HL-60 (cell line): Measurements from ENCODE around the gene PP2D1.

Experiments
- CTCF ChIP-seq: IDR thresholded peaks from one replicate; pipeline ENCODE4 v1.5.1; 2011; ENCODE audit warnings: low read length, control low read depth, inconsistent platforms; ENCODE audit not compliant: insufficient read depth
- GABPA ChIP-seq: IDR thresholded peaks from 2 replicates; pipeline ENCODE4 v1.6.1; 2012; ENCODE audit warnings: low read depth
- POLR2AphosphoS5 ChIP-seq: IDR thresholded peaks from 2 replicates; pipeline ENCODE4 v1.6.1; 2012; ENCODE audit warnings: low read depth
- REST ChIP-seq: IDR thresholded peaks from 2 replicates; pipeline ENCODE4 v1.6.1; 2012; ENCODE audit warnings: low read depth; ENCODE audit not compliant: insufficient replicate concordance

- TF ChIP-seq CTCF (no peak), POLR2AphosphoS5 (no peak), REST (no peak), GABPA (no peak)
Measured at GRCh38 chr3:20059929-20060328, 47.9 kb upstream of the PP2D1 start.
